PC-9 (cell line): Measurements from ENCODE around the gene IQSEC3. TPM values are rescaled to one million over a fixed set of nuclear protein-coding genes. Genes with fewer than 3 reads are reported as not detected.

Experiments used
- BruUV-seq: library from RNA; stranded (reverse); fragments of 400-500 nt; replicated peaks from 2 replicates; lab custom pipeline; 2021; lab: Mats Ljungman, UMichigan
- CTCF ChIA-PET: fragments of 300-600 bp; sonication (Branson Sonifier 250); formaldehyde crosslinking; loops from one replicate; lab custom pipeline; 2022; ENCODE audit warnings: antibody characterized with exemption; lab: Charles Lee
- POLR2A ChIA-PET: fragments of 300-600 bp; sonication (Branson Sonifier 250); formaldehyde crosslinking; loops from one replicate; lab custom pipeline; 2022; ENCODE audit warnings: antibody characterized with exemption; ENCODE audit not compliant: unreplicated experiment; lab: Charles Lee
- DNase-seq, 2 experiments: peaks; one replicate each; pipeline versions ENCODE4 v3.0.0 to v3.0.0-alpha.2; 2015 to 2022; ENCODE audit warnings: mixed read lengths in 1 of 2
- H2AFZ ChIP-seq: fragments of 200-600 bp; sonication (generic); 2 replicates; pipeline ENCODE4 v1.8.1; 2017; ENCODE audit warnings: antibody characterized with exemption
- H3F3A ChIP-seq: fragments of 200-600 bp; sonication (generic); 2 replicates; pipeline ENCODE4 v1.8.1; 2017; ENCODE audit warnings: antibody characterized with exemption, mild to moderate bottlenecking, low read depth; ENCODE audit not compliant: insufficient read depth
- H3K27ac ChIP-seq: fragments of 200-600 bp; sonication (generic); 2 replicates; pipeline ENCODE4 v1.6.1; 2016; ENCODE audit warnings: mixed run types
- H3K27me3 ChIP-seq: fragments of 200-600 bp; sonication (generic); 2 replicates; pipeline ENCODE4 v1.6.1; 2016; ENCODE audit warnings: low read depth, mixed run types; ENCODE audit not compliant: insufficient read depth
- H3K36me3 ChIP-seq: fragments of 200-600 bp; sonication (generic); 2 replicates; pipeline ENCODE4 v1.6.1; 2016; ENCODE audit warnings: low read depth, mixed run types
- H3K4me1 ChIP-seq: fragments of 200-600 bp; sonication (generic); replicated peaks from 2 replicates; pipeline ENCODE4 v1.6.1; 2016; ENCODE audit warnings: mixed run types; ENCODE audit not compliant: insufficient read depth
- H3K4me2 ChIP-seq: fragments of 200-600 bp; sonication (generic); 2 replicates; pipeline ENCODE4 v1.6.1; 2017; ENCODE audit warnings: mixed run types
- H3K4me3 ChIP-seq: fragments of 200-600 bp; sonication (generic); 2 replicates; pipeline ENCODE4 v1.6.1; 2016; ENCODE audit warnings: mixed run types
- H3K79me2 ChIP-seq: fragments of 200-600 bp; sonication (generic); 2 replicates; pipeline ENCODE4 v1.6.1; 2017; ENCODE audit warnings: low read depth, mixed run types
- H3K9me2 ChIP-seq: fragments of 200-600 bp; sonication (generic); 2 replicates; pipeline ENCODE4 v1.8.1; 2017; ENCODE audit warnings: mild to moderate bottlenecking; ENCODE audit not compliant: insufficient read depth
- H3K9me3 ChIP-seq: fragments of 200-600 bp; sonication (generic); 2 replicates; pipeline ENCODE4 v1.8.1; 2016; ENCODE audit warnings: low read depth; ENCODE audit not compliant: insufficient read depth
- H4K20me1 ChIP-seq: fragments of 200-600 bp; sonication (generic); 2 replicates; pipeline ENCODE4 v1.8.1; 2017; ENCODE audit not compliant: insufficient read depth
- CTCF ChIP-seq: fragments of 200-600 bp; sonication (generic); conservative IDR thresholded peaks from 2 replicates; pipeline ENCODE4 v1.6.1; 2017; ENCODE audit warnings: mixed run types, antibody characterized with exemption, mild to moderate bottlenecking, moderate library complexity
- EZH2 ChIP-seq: fragments of 200-600 bp; sonication (generic); IDR thresholded peaks from 2 replicates; pipeline ENCODE4 v1.8.0; 2017; ENCODE audit warnings: antibody characterized with exemption, low read depth
- intact Hi-C: fragments of 100-400 bp; cut with micrococcal nuclease; formaldehyde crosslinking; loops from one replicate; pipeline ENCODE4 v1.10.0; 2022; ENCODE audit not compliant: unreplicated experiment
- total RNA-seq: library from RNA; stranded (reverse); gene quantifications from 2 replicates; pipeline ENCODE4 v1.2.3, GENCODE V29; 2021

IQSEC3 gene
- total RNA-seq, 1 experiment from 2014 or later = not detected

- Histone ChIP-seq H3K9me2 (no peaks in the 10 kb centered on the region), H2AFZ (no peak overlapping the region; the same call in 1 of the 2 replicates), H3K4me3 (no peak overlapping the region), H3K4me2 (peak overlapping the region; percentile 39), H3K79me2 (no peaks in the 10 kb centered on the region), H3F3A (no peaks in the 10 kb centered on the region; the same call in 1 of the 2 replicates), H3K36me3 (no peaks in the 10 kb centered on the region), H3K9me3 (no peaks in the 10 kb centered on the region), H3K4me1 (no peaks in the 10 kb centered on the region), H3K27me3 (peaks cover 68% of the 10 kb centered on the region), H4K20me1 (0 out of 2 replicates have a peak, but pooled peaks cover 7% of the 10 kb centered on the region), H3K27ac (no peak overlapping the region)
- POLR2A ChIA-PET = no interaction called here
- peak in 1 of 2 experiments; percentile 10 for DNase-seq
- intact Hi-C loops = no loop called here
- CTCF ChIA-PET = no interaction called here
- TF ChIP-seq EZH2 (no peak), CTCF (no peak)
- BruUV-seq = no TSS peak
These were observed 33.0 kb downstream of the IQSEC3 start for GRCh38 chr12:99605-100004.

GRCh38 chr12:101969-102878 lies 35.7 kb downstream of the IQSEC3 start:
- Histone ChIP-seq H3K79me2 (no peaks in the 10 kb centered on the region), H3K27me3 (peaks cover 58% of the 10 kb centered on the region), H3K4me2 (no peak overlapping the region), H3K36me3 (no peaks in the 10 kb centered on the region), H3K27ac (no peak overlapping the region), H3K4me1 (no peaks in the 10 kb centered on the region), H2AFZ (no peak overlapping the region), H3K9me3 (no peaks in the 10 kb centered on the region), H3F3A (no peaks in the 10 kb centered on the region; the same call in 1 of the 2 replicates), H4K20me1 (no peaks in the 10 kb centered on the region), H3K4me3 (no peak overlapping the region), H3K9me2 (no peaks in the 10 kb centered on the region)
- DNase-seq = no peak
- no TSS peak for BruUV-seq
- intact Hi-C loops = no loop called here
- ChIA-PET CTCF (no interaction called here), POLR2A (no interaction called here)
- TF ChIP-seq EZH2 (no peak), CTCF (no peak)

GRCh38 chr12:102879-103168 lies 36.3 kb downstream of the IQSEC3 start:
- TF ChIP-seq CTCF = no peak
- TF ChIP-seq EZH2 = no peak
- no peak for DNase-seq
- H3K9me3 ChIP-seq = no peaks in the 10 kb centered on the region
- no peaks in the 10 kb centered on the region for H4K20me1 ChIP-seq
- no peak overlapping the region for H3K4me2 ChIP-seq
- no peak overlapping the region for H3K4me3 ChIP-seq
- no peaks in the 10 kb centered on the region for H3K36me3 ChIP-seq
- 0 out of 2 replicates have a peak, but pooled peaks cover 2% of the 10 kb centered on the region for H3K4me1 ChIP-seq
- H3K27ac ChIP-seq = no peak overlapping the region
- no peaks in the 10 kb centered on the region for H3K79me2 ChIP-seq
- H2AFZ ChIP-seq = no peak overlapping the region
- H3K27me3 ChIP-seq = peaks cover 52% of the 10 kb centered on the region
- no peaks in the 10 kb centered on the region; the same call in 1 of the 2 replicates for H3F3A ChIP-seq
- CTCF ChIA-PET = no interaction called here
- no peaks in the 10 kb centered on the region for H3K9me2 ChIP-seq
- no TSS peak for BruUV-seq
- intact Hi-C loops = no loop called here
- POLR2A ChIA-PET = no interaction called here
